ENCODE results near the gene SSBP3. TPM values are rescaled to one million over a fixed set of nuclear protein-coding genes. Genes with fewer than 3 reads are reported as not detected.

Gene SSBP3
- total RNA-seq, 4 donors from 2014 or later, result 19.0 to 35.2 (median 33.4) TPM

- peaks cover 0 to 59% (median 8%) of the 10 kb centered on the region in 4 donors for H3K4me1 ChIP-seq
- H3K27me3 ChIP-seq, result no peaks in the 10 kb centered on the region
- TF ChIP-seq CTCF (IDR thresholded peaks at IDR 0.05), result peak in 3 of 6 experiments; percentile 6 to 12 (median 11)
- TF ChIP-seq POLR2A (IDR thresholded peaks at IDR 0.05), result no peak
- H3K9me3 ChIP-seq, result no peaks in the 10 kb centered on the region
- peaks cover 0 to 22% (median 0%) of the 10 kb centered on the region in 3 donors for H3K36me3 ChIP-seq
- peak overlapping the region; percentile 91 to 97 (median 96) for H3K4me3 ChIP-seq
- peak; percentile 22 to 67 (median 61) for DNase-seq
- peak overlapping the region; percentile 49 to 97 (median 90) for H3K27ac ChIP-seq
Measured at GRCh38 chr1:54404939-54405897, 976 bp downstream of the SSBP3 start.

- no peaks in the 10 kb centered on the region for H3K27me3 ChIP-seq
- peaks cover 0 to 31% (median 0%) of the 10 kb centered on the region in 3 donors for H3K36me3 ChIP-seq
- DNase-seq, result no peak
- H3K9me3 ChIP-seq, result no peaks in the 10 kb centered on the region
- peak overlapping the region in 1 of 4 donors; percentile 38 for H3K27ac ChIP-seq
- peaks cover 0 to 50% (median 8%) of the 10 kb centered on the region in 4 donors for H3K4me1 ChIP-seq
- TF ChIP-seq POLR2A (IDR thresholded peaks at IDR 0.05) (no peak), CTCF (IDR thresholded peaks at IDR 0.05) (no peak)
- H3K4me3 ChIP-seq, result peak overlapping the region; percentile 91 to 97 (median 96)
Measured at GRCh38 chr1:54404263-54404662, 1.9 kb downstream of the SSBP3 start.

- Histone ChIP-seq H3K4me3 (peak overlapping the region in 2 of 4 donors; percentile 96 to 97), H3K4me1 (peaks cover 0 to 45% (median 8%) of the 10 kb centered on the region in 4 donors), H3K27me3 (no peaks in the 10 kb centered on the region), H3K36me3 (peaks cover 0 to 36% (median 0%) of the 10 kb centered on the region in 3 donors), H3K27ac (peak overlapping the region in 1 of 4 donors; percentile 38), H3K9me3 (no peaks in the 10 kb centered on the region)
- TF ChIP-seq CTCF (IDR thresholded peaks at IDR 0.05), result no peak
- TF ChIP-seq POLR2A (IDR thresholded peaks at IDR 0.05), result no peak
- DNase-seq, result no peak
Measured at GRCh38 chr1:54403808-54404261, 2.4 kb downstream of the SSBP3 start.

GRCh38 chr1:54403405-54403804 lies 2.8 kb downstream of the SSBP3 start:
- no peaks in the 10 kb centered on the region for H3K27me3 ChIP-seq
- H3K4me1 ChIP-seq, result peaks cover 0 to 41% (median 8%) of the 10 kb centered on the region in 4 donors
- peaks cover 0 to 40% (median 0%) of the 10 kb centered on the region in 3 donors for H3K36me3 ChIP-seq
- peak overlapping the region in 1 of 4 donors; percentile 97 for H3K4me3 ChIP-seq
- no peak for TF ChIP-seq CTCF (IDR thresholded peaks at IDR 0.05)
- no peak for TF ChIP-seq POLR2A (IDR thresholded peaks at IDR 0.05)
- H3K9me3 ChIP-seq, result no peaks in the 10 kb centered on the region
- DNase-seq, result no peak
- no peak overlapping the region for H3K27ac ChIP-seq

- Histone ChIP-seq H3K36me3 (peaks cover 0 to 45% (median 0%) of the 10 kb centered on the region in 3 donors), H3K27me3 (no peaks in the 10 kb centered on the region), H3K4me1 (peaks cover 0 to 36% (median 4%) of the 10 kb centered on the region in 4 donors), H3K4me3 (no peak overlapping the region), H3K9me3 (no peaks in the 10 kb centered on the region), H3K27ac (no peak overlapping the region)
- no peak for TF ChIP-seq CTCF (IDR thresholded peaks at IDR 0.05)
- TF ChIP-seq POLR2A (IDR thresholded peaks at IDR 0.05), result no peak
- no peak for DNase-seq
Measured at GRCh38 chr1:54402896-54403295, 3.3 kb downstream of the SSBP3 start.
